SU-DHL-6 (cell line): ENCODE measurements around the gene PLAGL2.

Source experiments
- H2AFZ ChIP-seq: fragments of 200-600 bp; sonication (generic); 2 replicates; pipeline ENCODE4 v1.6.1; 2014; ENCODE audit warnings: low read depth, mild to moderate bottlenecking, moderate library complexity, mixed read lengths, antibody characterized with exemption, low read length; ENCODE audit not compliant: severe bottlenecking
- H3F3A ChIP-seq: fragments of 200-600 bp; shearing (Covaris generic); 2 replicates; pipeline ENCODE4 v1.6.0; 2016; ENCODE audit warnings: antibody characterized with exemption, mild to moderate bottlenecking; ENCODE audit not compliant: insufficient read depth
- H3K27ac ChIP-seq: fragments of 200-600 bp; sonication (generic); 2 replicates; pipeline ENCODE4 v1.5.1; 2016; ENCODE audit warnings: low read depth, mild to moderate bottlenecking, low read length, moderate library complexity, mixed read lengths
- H3K27me3 ChIP-seq: fragments of 200-600 bp; sonication (generic), shearing (Covaris generic); 2 replicates; pipeline ENCODE4 v1.6.0; 2014; ENCODE audit warnings: mild to moderate bottlenecking, low read length
- H3K36me3 ChIP-seq: fragments of 200-600 bp; sonication (generic); 2 replicates; pipeline ENCODE4 v1.6.1; 2014; ENCODE audit warnings: mild to moderate bottlenecking, low read length, mixed read lengths
- H3K4me2 ChIP-seq: fragments of 300-600, 200-600 bp; shearing (Covaris generic), sonication (generic); 2 replicates; pipeline ENCODE4 v1.6.0; 2014; ENCODE audit warnings: low read length, low read depth, mild to moderate bottlenecking; ENCODE audit not compliant: poor library complexity, severe bottlenecking
- H3K4me3 ChIP-seq: fragments of 200-600 bp; sonication (generic); 2 replicates; pipeline ENCODE4 v1.5.1; 2014; ENCODE audit warnings: antibody characterized with exemption, low read length, mild to moderate bottlenecking, mixed read lengths; ENCODE audit not compliant: insufficient read depth, poor library complexity, severe bottlenecking
- H3K79me2 ChIP-seq: fragments of 200-600 bp; sonication (generic); 2 replicates; pipeline ENCODE4 v1.6.1; 2014; ENCODE audit warnings: mild to moderate bottlenecking, low read length, moderate library complexity; ENCODE audit not compliant: insufficient read depth
- H3K9ac ChIP-seq: fragments of 200-600 bp; sonication (generic); 2 replicates; pipeline ENCODE4 v1.7.0; 2014; ENCODE audit warnings: mild to moderate bottlenecking, low read length
- H3K9me2 ChIP-seq: fragments of 200-600 bp; sonication (generic); replicated peaks from 2 replicates; pipeline ENCODE4 v1.6.1; 2014; ENCODE audit warnings: low read length; ENCODE audit not compliant: insufficient read depth
- H3K9me3 ChIP-seq: fragments of 200-600 bp; sonication (generic); 2 replicates; pipeline ENCODE4 v1.6.1; 2014; ENCODE audit warnings: low read length, mixed read lengths; ENCODE audit not compliant: insufficient read depth
- H4K20me1 ChIP-seq: fragments of 200-600 bp; sonication (generic); 2 replicates; pipeline ENCODE4 v1.6.1; 2014; ENCODE audit warnings: low read depth, mild to moderate bottlenecking, antibody characterized with exemption, low read length, moderate library complexity, mixed read lengths
- CTCF ChIP-seq: fragments of 200-600 bp; sonication (generic); IDR thresholded peaks from one replicate; pipeline ENCODE4 v1.5.1; 2017; ENCODE audit warnings: antibody characterized with exemption, mild to moderate bottlenecking, low read length, moderate library complexity; ENCODE audit not compliant: insufficient read depth, poor library complexity, severe bottlenecking
- EZH2phosphoT487 ChIP-seq: fragments of 200-600 bp; sonication (generic), shearing (Covaris generic); conservative IDR thresholded peaks from 2 replicates; pipeline ENCODE4 v1.6.1; 2018; ENCODE audit warnings: mild to moderate bottlenecking, antibody characterized with exemption, low read length, moderate library complexity, mixed read lengths

PLAGL2 gene

GRCh38 chr20:32153156-32153665 lies 54.3 kb downstream of the PLAGL2 start:
- Histone ChIP-seq H3K9me2 (no peaks in the 10 kb centered on the region), H3F3A (no peaks in the 10 kb centered on the region), H3K27me3 (no peaks in the 10 kb centered on the region), H2AFZ (no peak overlapping the region), H3K9ac (no peak overlapping the region), H3K27ac (no peak overlapping the region), H3K4me3 (no peak overlapping the region), H3K9me3 (no peaks in the 10 kb centered on the region), H3K4me2 (no peak overlapping the region), H3K79me2 (no peaks in the 10 kb centered on the region), H4K20me1 (no peaks in the 10 kb centered on the region), H3K36me3 (no peaks in the 10 kb centered on the region)
- TF ChIP-seq CTCF (no peak), EZH2phosphoT487 (no peak)

- Histone ChIP-seq H3K9me2 (no peaks in the 10 kb centered on the region), H3K4me3 (no peak overlapping the region), H3K27ac (no peak overlapping the region), H3K4me2 (no peak overlapping the region), H4K20me1 (no peaks in the 10 kb centered on the region), H3K9ac (no peak overlapping the region), H3K36me3 (no peaks in the 10 kb centered on the region), H3K79me2 (no peaks in the 10 kb centered on the region), H2AFZ (no peak overlapping the region), H3K27me3 (no peaks in the 10 kb centered on the region), H3F3A (no peaks in the 10 kb centered on the region), H3K9me3 (no peaks in the 10 kb centered on the region)
- TF ChIP-seq EZH2phosphoT487 (no peak), CTCF (no peak)
Measured at GRCh38 chr20:32152421-32153155, 55.0 kb downstream of the PLAGL2 start.

- TF ChIP-seq CTCF (no peak), EZH2phosphoT487 (no peak)
- H3K27ac ChIP-seq: no peak overlapping the region
- H4K20me1 ChIP-seq: no peaks in the 10 kb centered on the region
- H3K36me3 ChIP-seq: no peaks in the 10 kb centered on the region
- H3K4me3 ChIP-seq: no peak overlapping the region
- H3K4me2 ChIP-seq: no peak overlapping the region
- H2AFZ ChIP-seq: no peak overlapping the region
- H3F3A ChIP-seq: no peaks in the 10 kb centered on the region
- H3K9me3 ChIP-seq: no peaks in the 10 kb centered on the region
- H3K27me3 ChIP-seq: no peaks in the 10 kb centered on the region
- no peaks in the 10 kb centered on the region for H3K9me2 ChIP-seq
- no peak overlapping the region for H3K9ac ChIP-seq
- no peaks in the 10 kb centered on the region for H3K79me2 ChIP-seq
Measured at GRCh38 chr20:32150291-32150848, 57.2 kb downstream of the PLAGL2 start.
